Karpas-422 (cell line): Measurements from ENCODE around the gene HAGHL. TPM values are rescaled to one million over a fixed set of nuclear protein-coding genes. Genes with fewer than 3 reads are reported as not detected.
A peak's percentile ranks its signal among the peaks of the same experiment; 100 is the strongest.

Source experiments
- DNase-seq: peaks from one replicate; pipeline ENCODE4 v3.0.0-alpha.2; 2015
- H2AFZ ChIP-seq: fragments of 200-600 bp; sonication (generic); 2 replicates; pipeline ENCODE4 v1.6.1; 2014; ENCODE audit warnings: antibody characterized with exemption, low read length, mixed read lengths
- H3K27ac ChIP-seq: fragments of 200-600 bp; sonication (generic); 2 replicates; pipeline ENCODE4 v1.5.1; 2014; ENCODE audit warnings: mild to moderate bottlenecking, low read length, moderate library complexity
- H3K27me3 ChIP-seq: fragments of 200-600 bp; sonication (generic); 2 replicates; pipeline ENCODE4 v1.6.1; 2014; ENCODE audit warnings: low read length, mixed read lengths
- H3K36me3 ChIP-seq: fragments of 200-600 bp; sonication (generic); 2 replicates; pipeline ENCODE4 v1.6.1; 2014; ENCODE audit warnings: low read length, mixed read lengths; ENCODE audit not compliant: insufficient read depth
- H3K4me1 ChIP-seq: fragments of 200-600 bp; sonication (generic); 2 replicates; pipeline ENCODE4 v1.6.1; 2014; ENCODE audit warnings: mild to moderate bottlenecking, low read length, mixed read lengths
- H3K4me2 ChIP-seq: fragments of 200-600 bp; sonication (generic); 2 replicates; pipeline ENCODE4 v1.6.1; 2014; ENCODE audit warnings: low read length, low read depth, mild to moderate bottlenecking; ENCODE audit not compliant: poor library complexity, severe bottlenecking
- H3K4me3 ChIP-seq: fragments of 200-600 bp; sonication (generic); 2 replicates; pipeline ENCODE4 v1.5.1; 2014; ENCODE audit warnings: mild to moderate bottlenecking, antibody characterized with exemption, low read length, mixed read lengths
- H3K79me2 ChIP-seq: fragments of 200-600 bp; sonication (generic); 2 replicates; pipeline ENCODE4 v1.6.1; 2014; ENCODE audit warnings: mild to moderate bottlenecking, low read length, mixed read lengths
- H3K9ac ChIP-seq: fragments of 200-600 bp; sonication (generic); 2 replicates; pipeline ENCODE4 v1.6.0; 2014; ENCODE audit warnings: low read length
- H3K9me2 ChIP-seq: fragments of 200-600 bp; sonication (generic), shearing (Covaris generic); replicated peaks from 2 replicates; pipeline ENCODE4 v1.6.0; 2014; ENCODE audit warnings: mild to moderate bottlenecking, low read length, moderate library complexity; ENCODE audit not compliant: insufficient read depth
- H3K9me3 ChIP-seq: fragments of 300-700, 200-600 bp; sonication (generic); 2 replicates; pipeline ENCODE4 v1.6.1; 2014; ENCODE audit warnings: low read length, mixed read lengths
- H4K20me1 ChIP-seq: fragments of 200-600 bp; sonication (generic); 2 replicates; pipeline ENCODE4 v1.6.1; 2014; ENCODE audit warnings: mild to moderate bottlenecking, antibody characterized with exemption, low read length, low read depth; ENCODE audit not compliant: insufficient read depth
- total RNA-seq: library from RNA; depleted of rRNA; stranded (reverse); fragments of >200 nt; shearing (Covaris generic); gene quantifications from 2 replicates; pipeline ENCODE4 v1.2.3, GENCODE V29; 2014; ENCODE audit warnings: low replicate concordance

Gene HAGHL
- total RNA-seq, 1 experiment from 2014 or later = 57.4 TPM

DNA sequence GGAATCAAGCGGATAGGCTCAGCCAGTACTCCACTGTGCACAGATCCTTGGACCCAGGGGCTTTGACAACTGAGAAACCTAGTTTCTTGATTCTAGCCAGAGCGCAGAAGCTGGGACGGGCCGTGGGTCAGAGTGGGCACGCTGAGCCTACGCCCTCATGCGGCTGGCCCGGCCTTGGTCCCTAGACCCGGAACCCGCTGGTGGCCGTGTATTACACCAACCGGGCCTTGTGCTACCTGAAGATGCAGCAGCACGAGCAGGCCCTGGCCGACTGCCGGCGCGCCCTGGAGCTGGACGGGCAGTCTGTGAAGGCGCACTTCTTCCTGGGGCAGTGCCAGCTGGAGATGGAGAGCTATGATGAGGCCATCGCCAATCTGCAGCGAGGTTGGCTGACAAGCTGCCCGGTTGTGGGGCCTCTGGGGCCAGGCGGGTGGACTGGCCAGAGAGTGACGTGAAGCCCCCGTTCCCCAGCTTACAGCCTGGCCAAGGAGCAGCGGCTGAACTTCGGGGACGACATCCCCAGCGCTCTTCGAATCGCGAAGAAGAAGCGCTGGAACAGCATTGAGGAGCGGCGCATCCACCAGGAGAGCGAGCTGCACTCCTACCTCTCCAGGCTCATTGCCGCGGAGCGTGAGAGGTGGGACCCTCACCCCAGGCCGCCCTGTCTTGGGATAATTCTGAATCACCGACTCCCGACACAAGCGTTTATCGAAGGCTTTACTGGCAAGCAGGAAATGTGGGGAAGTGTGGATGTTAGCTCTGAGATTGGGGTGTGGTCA lies 45.8 kb upstream of the HAGHL start:
- no peak overlapping the region for H2AFZ ChIP-seq

GRCh38 chr16:681746-682427 lies 45.0 kb upstream of the HAGHL start:
- H3K9ac ChIP-seq = peak overlapping the region; percentile 96
- H3K9me3 ChIP-seq = no peaks in the 10 kb centered on the region
- H3K79me2 ChIP-seq = peaks cover 27% of the 10 kb centered on the region
- H2AFZ ChIP-seq = no peak overlapping the region
- H3K4me2 ChIP-seq = peak overlapping the region; percentile 93
- H4K20me1 ChIP-seq = peaks cover 13% of the 10 kb centered on the region
- 0 out of 2 replicates have a peak, but pooled peaks cover 4% of the 10 kb centered on the region for H3K36me3 ChIP-seq
- H3K27me3 ChIP-seq = no peaks in the 10 kb centered on the region
- H3K4me1 ChIP-seq = peaks cover 30% of the 10 kb centered on the region
- peak overlapping the region; percentile 89 for H3K4me3 ChIP-seq
- H3K27ac ChIP-seq = no peak overlapping the region
- no peak for DNase-seq
- no peaks in the 10 kb centered on the region for H3K9me2 ChIP-seq

More for the DNA sequence above, 45.8 kb upstream of the HAGHL start:
- DNase-seq = peak; percentile 71
- H3K9me3 ChIP-seq = no peaks in the 10 kb centered on the region
- peaks cover 30% of the 10 kb centered on the region for H3K4me1 ChIP-seq
- peak overlapping the region; percentile 96 for H3K9ac ChIP-seq
- no peaks in the 10 kb centered on the region for H3K27me3 ChIP-seq
- peaks cover 15% of the 10 kb centered on the region for H4K20me1 ChIP-seq
- peak overlapping the region; percentile 75 for H3K27ac ChIP-seq
- 0 out of 2 replicates have a peak, but pooled peaks cover 4% of the 10 kb centered on the region for H3K36me3 ChIP-seq
- peaks cover 27% of the 10 kb centered on the region for H3K79me2 ChIP-seq
- peak overlapping the region; percentile 93 for H3K4me2 ChIP-seq
- peak overlapping the region; percentile 89 for H3K4me3 ChIP-seq
- H3K9me2 ChIP-seq = no peaks in the 10 kb centered on the region

GRCh38 chr16:682493-683395 lies 44.2 kb upstream of the HAGHL start:
- Histone ChIP-seq H3K4me1 (peaks cover 30% of the 10 kb centered on the region), H3K4me3 (peak overlapping the region; percentile 78), H2AFZ (no peak overlapping the region), H3K4me2 (peak overlapping the region; percentile 75), H3K9me2 (no peaks in the 10 kb centered on the region), H3K27me3 (no peaks in the 10 kb centered on the region), H3K9me3 (no peaks in the 10 kb centered on the region), H3K79me2 (peaks cover 27% of the 10 kb centered on the region), H3K9ac (peak overlapping the region; percentile 77), H3K36me3 (0 out of 2 replicates have a peak, but pooled peaks cover 4% of the 10 kb centered on the region), H4K20me1 (peaks cover 13% of the 10 kb centered on the region), H3K27ac (no peak overlapping the region)
- DNase-seq = no peak

DNA sequence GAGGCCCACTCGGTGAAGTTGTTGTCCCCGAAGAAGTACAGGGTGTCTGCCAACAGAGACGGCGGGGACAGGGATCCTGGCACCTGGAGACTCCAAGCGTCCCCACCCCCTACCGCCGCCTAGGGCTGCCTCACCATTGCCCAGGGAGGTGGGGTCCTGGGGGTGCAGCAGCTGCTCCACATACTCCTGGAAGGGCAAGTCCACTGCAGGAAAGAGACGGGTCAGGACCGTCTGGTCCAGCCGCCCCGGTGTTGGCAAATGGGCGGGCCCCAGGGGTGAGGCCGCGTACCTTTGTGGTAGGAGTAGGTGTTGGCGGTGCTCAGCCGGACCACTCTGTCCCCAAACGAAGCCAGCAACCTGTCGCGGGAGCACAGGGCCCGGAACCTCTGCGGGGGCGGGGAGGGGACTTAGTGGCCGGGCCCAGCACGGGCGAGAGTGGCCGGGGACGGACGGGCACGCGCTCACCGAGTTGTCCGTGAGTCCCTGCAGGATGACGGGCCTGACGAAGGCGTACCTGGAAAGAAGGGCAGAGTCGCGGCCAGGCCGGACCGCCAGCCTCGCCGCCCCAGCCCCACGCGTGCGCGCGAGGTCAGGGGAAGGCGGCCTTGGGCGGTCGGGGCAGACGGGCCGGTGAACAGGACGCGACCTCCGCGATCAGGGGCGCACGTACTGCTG lies 43.4 kb upstream of the HAGHL start:
- H3K9me2 ChIP-seq = no peaks in the 10 kb centered on the region
- no peak overlapping the region for H2AFZ ChIP-seq
- 0 out of 2 replicates have a peak, but pooled peaks cover 4% of the 10 kb centered on the region for H3K36me3 ChIP-seq
- peak overlapping the region; percentile 75 for H3K4me2 ChIP-seq
- H3K9ac ChIP-seq = peak overlapping the region; percentile 77
- peaks cover 13% of the 10 kb centered on the region for H4K20me1 ChIP-seq
- H3K4me3 ChIP-seq = peak overlapping the region; percentile 78
- no peaks in the 10 kb centered on the region for H3K9me3 ChIP-seq
- H3K4me1 ChIP-seq = peaks cover 30% of the 10 kb centered on the region
- H3K27me3 ChIP-seq = no peaks in the 10 kb centered on the region
- DNase-seq = peak; percentile 63
- H3K27ac ChIP-seq = no peak overlapping the region
- H3K79me2 ChIP-seq = peaks cover 27% of the 10 kb centered on the region

DNA sequence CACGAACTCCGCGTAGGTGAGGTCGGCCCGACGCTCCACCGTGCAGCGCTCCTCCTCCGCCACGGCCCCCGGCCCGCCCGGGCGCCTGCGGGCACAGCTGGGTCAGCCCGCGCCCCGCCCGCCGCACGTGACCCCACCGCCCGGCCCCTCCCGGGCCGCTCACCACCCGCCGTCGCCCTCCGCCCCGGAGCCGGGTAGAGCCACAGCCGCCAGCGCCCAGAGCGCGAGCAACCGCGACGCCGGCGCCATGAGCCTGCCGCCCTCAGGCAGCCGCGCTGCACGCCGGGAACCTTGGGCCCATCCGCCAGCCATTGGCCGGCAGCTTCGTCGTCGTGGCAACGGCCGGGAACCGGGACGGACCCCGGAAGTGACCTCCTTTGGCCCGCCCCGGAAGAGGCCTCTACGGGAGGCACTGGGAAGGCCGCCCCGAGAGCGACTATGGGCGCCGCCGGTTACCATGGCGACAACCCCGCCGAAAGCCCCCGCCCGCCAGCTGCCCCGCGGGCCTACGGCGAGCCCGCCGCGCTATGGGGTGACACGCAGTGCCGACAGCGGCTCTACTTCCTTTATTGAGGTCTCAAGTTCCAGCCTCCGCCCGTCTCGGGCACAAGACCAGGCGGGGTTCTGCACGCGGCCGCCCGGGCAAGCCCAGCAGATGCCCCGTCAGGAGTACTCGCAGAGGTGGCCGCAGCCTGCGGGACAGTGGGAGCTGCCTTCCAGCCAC lies 42.7 kb upstream of the HAGHL start, which contains the start of gene JMJD8:
TSS of gene JMJD8 (minus strand) at position 264 of the 724 bp plus-strand sequence. CDS start at position 249, 15 bp downstream.
- Histone ChIP-seq H3K9ac (peak within 1 kb of the TSS; percentile 77), H3K79me2 (peaks cover 27% of the 10 kb centered on the region), H4K20me1 (peaks cover 13% of the 10 kb centered on the region), H3K4me2 (peak within 1 kb of the TSS; percentile 75), H3K9me2 (no peaks in the 10 kb centered on the region), H3K27me3 (no peaks in the 10 kb centered on the region), H3K4me3 (peak within 1 kb of the TSS; percentile 78), H2AFZ (no peak within 1 kb of the TSS), H3K27ac (no peak within 1 kb of the TSS), H3K36me3 (0 out of 2 replicates have a peak, but pooled peaks cover 4% of the 10 kb centered on the region), H3K9me3 (no peaks in the 10 kb centered on the region), H3K4me1 (peaks cover 37% of the 10 kb centered on the region)
- DNase-seq = peak; percentile 96

DNA sequence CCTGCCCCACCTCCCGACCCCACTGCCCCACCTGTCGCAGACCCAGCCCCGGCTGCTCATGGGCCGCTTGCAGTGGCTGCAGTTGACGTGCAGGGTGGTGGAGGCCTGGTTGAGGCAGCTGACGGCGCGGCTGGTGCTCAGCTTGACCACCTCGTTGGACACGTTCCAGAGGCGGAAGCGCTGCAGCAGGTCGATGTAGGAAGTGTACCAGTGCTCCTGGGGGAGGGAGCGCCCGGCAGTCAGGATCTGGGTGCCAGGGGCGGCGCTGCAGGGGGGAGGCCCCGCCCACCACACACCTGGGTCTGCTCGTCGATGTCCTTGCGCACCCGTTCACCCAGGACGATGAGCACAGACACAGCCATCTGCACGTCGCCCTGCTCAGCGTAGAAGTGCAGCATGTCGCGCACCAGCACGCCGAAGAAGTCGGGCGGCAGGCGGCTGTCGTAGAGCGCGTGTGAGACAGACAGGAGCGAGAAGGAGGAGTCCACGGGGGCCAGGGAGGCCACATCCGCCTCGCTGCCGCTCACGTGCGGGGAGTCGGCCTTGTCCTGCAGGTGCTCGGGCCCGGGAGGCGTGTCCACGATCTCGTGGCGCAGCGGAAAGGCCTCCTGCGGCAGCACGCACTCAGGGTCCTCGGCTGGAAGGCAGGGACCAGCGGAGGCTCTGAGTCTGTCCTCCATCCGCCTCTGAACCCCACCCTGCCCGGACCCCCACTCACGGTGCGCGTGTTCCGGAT lies 41.8 kb upstream of the HAGHL start:
- Histone ChIP-seq H3K36me3 (0 out of 2 replicates have a peak, but pooled peaks cover 4% of the 10 kb centered on the region), H3K27ac (no peak overlapping the region), H3K27me3 (no peaks in the 10 kb centered on the region), H3K4me1 (peaks cover 36% of the 10 kb centered on the region), H3K79me2 (peaks cover 34% of the 10 kb centered on the region), H2AFZ (no peak overlapping the region), H3K4me2 (no peak overlapping the region), H3K4me3 (no peak overlapping the region), H4K20me1 (peaks cover 13% of the 10 kb centered on the region), H3K9me3 (no peaks in the 10 kb centered on the region), H3K9ac (no peak overlapping the region), H3K9me2 (no peaks in the 10 kb centered on the region)
- DNase-seq = no peak
